COR-L47 (cell line): ENCODE data around the gene FBRSL1.

Experiments used
- DNase-seq: peaks from one replicate; lab custom pipeline; 2025; lab: John Stamatoyannopoulos, UW

Gene FBRSL1

DNA sequence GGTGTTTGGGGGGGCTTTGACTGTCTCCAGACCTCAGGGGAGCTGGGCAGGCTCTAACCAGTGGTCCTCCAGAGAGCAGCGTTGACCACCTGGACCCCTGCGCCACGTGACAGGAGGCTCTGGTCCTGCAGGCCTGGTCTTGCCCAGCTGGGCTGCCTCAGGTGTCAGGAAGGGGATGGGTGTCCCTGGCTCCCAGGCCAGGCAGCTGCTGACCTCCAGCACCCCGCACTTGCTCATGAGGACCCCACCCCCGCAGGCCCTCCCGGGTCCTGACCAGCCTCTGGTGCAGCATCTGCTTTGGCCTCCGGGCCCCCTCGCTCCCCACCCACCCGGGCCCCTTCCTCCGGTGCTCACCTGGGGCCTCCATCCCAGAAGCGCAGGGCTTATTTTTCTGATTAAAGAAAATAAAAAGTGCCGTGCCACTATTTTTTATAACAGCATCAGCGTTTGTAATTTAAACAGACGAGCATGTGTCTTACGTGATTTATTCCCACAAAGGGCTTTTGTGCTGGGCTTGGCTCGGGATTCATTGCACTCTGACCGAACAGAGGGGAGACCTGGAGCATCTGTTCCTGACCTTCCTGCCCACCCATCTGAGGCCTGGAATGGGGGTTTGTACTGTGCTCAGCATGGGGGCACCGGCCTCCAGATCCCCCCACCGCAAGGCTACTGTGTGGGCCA is 21.7 kb downstream of the FBRSL1 start:
- no peak for DNase-seq

DNA sequence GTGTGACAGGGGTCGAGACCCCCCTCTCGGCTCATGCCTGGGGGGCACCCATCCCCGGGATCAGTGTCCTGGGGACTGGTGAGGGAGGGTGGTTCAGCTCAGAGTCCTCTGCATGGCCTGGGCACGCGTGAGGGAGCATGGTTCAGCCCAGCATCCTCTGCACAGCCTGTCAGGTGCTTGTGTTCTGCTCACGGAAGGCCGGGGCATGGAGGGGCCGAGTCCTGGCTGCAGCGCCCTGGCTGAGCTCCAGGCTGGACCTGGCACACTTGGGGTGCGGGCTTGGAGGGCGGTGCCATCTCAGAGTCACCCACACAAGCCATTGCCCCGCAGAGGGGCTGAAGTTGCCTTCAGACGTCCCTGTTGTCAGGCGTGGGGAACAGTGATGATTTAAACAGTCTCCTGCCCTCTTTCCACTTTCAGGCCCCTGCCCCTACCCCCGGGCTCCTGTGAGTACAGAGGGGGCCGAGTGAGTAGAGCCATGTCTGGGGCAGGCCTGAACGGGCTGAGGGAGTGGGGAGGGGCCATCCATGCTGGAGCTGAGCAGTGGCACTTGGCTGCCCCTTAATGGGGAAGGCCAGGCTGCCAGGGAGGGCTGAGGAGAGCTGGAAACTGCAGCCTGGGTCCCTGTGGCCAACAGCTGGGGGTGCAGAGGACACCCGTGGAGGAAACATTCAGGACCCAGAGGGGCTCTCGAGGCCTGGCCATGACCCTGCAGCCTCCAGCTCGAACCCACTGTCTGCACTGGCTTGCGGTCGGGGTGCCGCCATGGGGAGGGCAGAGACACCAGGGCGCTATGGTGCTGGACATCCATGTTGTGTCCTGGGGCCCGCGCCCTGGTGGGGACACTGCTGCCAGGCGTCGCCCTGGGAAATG is 22.5 kb downstream of the FBRSL1 start:
- no peak for DNase-seq

DNA sequence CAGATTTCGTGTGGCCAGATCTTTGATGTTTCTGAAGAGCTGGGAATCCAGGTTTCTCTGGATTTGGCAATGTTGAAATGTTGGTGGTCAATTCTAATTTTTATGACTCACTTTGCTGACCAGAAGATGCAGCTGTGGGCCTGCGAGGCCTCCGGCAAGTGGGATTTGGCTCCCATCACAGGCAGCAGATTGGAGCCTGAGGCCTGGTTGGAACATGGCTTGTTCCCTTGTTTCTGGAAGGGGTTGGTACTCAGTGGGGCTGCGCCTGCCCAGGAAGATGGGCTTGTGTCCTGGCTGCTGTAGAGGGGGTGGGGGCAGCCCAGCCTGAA is 23.1 kb downstream of the FBRSL1 start:
- DNase-seq: no peak

DNA sequence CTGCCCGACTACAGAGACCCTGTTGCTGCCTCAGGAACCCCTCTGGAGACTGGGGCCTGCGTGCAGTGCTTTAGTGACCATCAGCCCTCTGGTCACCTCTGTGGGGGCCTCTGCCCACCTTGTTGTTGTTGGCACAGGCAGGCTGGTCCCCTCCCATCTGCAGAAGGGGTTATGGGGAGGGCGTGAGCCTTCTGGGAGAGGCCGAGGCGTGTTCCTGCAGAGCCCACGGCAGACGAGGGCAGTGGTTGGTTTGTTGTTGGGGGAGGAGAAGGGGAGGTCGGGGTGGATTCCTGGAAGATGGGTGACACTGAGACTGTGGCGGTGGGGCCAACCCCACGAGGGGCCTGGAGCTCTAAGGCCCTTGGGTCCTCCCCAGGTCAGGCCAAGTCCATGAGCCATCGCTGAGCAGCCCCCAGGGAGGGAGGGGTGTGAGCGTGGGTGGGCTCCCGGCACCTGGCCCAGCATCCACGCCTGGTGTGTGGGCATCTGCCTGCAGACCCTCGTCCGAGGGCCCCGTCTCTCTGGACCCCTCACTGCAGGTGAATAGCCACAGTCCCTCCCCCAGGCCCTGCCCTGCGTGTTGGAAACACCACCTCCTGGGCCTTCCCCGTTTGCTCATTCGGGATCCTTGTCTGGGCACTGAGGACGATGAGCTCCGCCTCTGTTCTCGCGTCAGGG is 23.6 kb downstream of the FBRSL1 start:
- DNase-seq: no peak

GRCh38 chr12:132514216-132514820 is 24.4 kb downstream of the FBRSL1 start:
- DNase-seq: no peak

DNA sequence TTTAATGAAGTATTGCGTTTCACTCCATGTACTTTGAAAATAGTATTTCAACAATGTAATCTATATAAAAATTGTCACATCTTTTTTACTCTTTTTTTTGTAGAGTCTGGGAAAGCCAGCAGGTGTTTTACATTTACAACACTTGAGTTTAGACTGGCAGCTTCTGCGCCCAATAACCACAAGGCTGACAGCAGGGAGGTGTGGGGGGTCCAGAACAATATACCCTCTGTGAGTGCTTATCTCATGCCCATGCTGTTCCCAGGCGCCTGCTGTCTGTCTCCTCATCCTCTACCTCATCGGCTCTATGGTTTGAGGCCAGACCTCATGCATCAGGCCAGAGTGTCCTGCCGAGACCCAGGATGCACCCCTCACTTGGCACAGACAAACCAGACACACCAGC is 24.9 kb downstream of the FBRSL1 start:
- no peak for DNase-seq

DNA sequence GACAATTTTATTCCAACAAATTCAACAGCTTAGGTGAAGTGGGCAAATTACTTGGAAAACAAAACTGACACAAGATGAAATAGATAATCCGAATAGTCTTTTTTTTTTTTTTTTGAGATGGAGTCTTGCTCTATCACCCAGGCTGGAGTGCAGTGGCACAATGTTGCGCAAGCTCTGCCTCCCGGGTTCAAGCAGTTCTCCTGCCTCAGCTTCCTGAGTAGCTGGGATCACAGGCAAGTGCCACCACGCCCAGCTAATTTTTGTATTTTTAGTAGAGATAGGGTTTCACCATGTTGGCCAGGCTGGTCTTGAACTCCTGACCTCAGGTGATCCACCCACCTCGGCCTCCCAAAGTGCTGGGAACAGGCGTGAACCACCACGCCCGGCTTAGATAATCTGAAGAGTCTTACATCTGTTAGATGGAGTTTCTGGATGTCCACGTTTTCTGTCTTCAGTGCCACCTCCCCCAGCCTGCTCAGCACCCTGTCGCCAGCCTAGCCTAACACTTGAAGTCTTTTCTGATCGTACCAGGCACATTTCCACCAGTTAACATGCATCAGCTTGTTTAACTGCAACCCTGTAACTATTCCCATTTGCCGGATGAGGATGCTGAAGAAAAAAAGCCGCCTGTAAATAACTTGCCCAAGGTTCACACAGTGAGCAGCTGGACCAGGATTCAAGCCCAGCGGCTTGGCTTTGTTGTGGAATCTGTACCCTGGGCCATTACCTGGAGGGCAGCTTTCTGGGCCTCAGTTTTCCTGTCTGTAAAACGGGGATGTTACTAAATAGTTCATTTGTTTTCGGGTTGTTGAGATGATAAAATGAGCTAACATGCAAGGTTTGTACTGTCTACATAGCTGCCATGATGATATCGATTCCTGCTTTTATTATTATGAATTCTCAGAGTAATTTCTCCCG is 26.4 kb downstream of the FBRSL1 start:
- no peak for DNase-seq

GRCh38 chr12:132517013-132517739 is 27.2 kb downstream of the FBRSL1 start:
- DNase-seq: no peak

DNA sequence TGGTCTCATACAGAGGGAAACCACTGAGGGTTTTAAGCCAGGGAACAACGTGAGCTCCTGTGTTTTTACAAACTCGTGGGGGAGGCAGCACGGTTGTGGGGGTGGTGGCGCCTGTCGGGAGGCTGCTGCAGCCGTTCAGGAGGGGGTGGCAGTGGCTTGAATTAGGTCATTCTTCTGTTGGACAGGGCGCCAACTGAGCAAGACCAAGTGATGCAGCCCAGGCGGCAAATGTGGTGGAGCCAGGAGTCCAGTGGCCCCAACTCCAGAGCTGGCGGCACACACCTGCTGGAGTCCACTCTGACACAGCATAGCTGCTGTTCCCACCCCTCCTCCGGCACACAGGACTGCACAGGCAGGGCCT is 27.8 kb downstream of the FBRSL1 start:
- DNase-seq: no peak

- DNase-seq: no peak
Observed at GRCh38 chr12:132518354-132518992, 28.5 kb downstream of the FBRSL1 start.

- peak; percentile 75 for DNase-seq
Observed at GRCh38 chr12:132520421-132521199, 30.7 kb downstream of the FBRSL1 start.

DNA sequence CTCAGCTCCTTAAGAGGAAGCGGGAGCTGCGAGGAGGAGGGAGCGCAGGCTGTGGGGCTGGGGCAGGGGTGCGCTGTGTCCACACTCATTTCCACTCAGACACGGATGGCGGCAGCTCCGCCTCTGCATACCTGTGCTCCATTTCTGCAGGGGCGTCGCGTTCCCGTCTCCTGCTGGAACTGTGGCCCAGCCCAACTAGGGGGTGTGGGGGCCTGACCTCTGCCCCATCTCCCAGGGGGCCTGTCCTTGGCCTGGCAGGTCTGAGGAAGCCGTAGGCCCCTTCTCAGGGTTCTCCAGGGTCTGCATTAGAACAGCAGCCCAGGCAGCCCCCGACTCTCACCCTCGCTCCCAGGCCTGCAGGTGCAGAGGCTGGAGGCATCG is 31.2 kb downstream of the FBRSL1 start:
- no peak for DNase-seq

GRCh38 chr12:132521712-132522292 is 31.9 kb downstream of the FBRSL1 start:
- no peak for DNase-seq

DNA sequence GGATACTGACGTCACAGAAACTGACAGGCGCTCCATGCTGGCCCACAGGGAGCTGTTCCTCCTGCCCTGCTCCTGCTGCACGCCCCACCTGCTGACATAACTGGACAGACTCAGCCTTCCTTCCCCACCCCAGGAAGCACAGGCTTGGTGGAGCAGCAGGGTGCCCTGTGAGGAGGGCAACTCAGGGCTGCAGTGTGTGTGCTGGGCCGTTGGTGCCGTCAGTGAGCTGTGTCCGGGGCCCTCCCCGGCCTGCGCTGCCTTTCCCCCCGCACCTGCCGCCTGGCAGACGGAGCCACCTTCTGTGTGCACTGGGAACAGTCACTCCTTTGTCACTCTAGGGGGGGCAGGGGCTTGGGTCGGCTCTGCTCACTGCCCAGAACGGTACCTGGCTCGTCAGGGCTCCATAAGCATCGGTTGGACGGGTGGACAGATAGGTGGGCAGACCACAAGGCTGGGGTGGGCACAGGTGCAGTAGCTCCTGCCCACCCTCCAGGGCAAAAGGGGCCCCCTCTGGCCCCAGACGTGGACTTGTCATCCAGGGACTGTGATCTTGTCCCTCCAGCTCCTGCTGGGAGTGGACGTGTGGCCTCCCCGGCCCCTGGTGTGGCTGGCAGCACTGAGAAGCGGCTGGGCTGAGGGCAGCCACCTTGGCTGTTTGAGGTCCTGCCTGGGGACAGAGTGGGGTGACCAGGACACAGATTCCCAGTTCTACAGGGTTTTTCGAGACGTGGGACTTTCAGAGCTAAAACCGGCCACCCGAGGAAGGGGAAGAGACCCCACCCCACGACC is 32.8 kb downstream of the FBRSL1 start:
- DNase-seq: peak; percentile 69

- DNase-seq: peak; percentile 13
Observed at GRCh38 chr12:132523576-132524331, 33.8 kb downstream of the FBRSL1 start.

- DNase-seq: no peak
Observed at GRCh38 chr12:132524405-132524804, 34.5 kb downstream of the FBRSL1 start.

DNA sequence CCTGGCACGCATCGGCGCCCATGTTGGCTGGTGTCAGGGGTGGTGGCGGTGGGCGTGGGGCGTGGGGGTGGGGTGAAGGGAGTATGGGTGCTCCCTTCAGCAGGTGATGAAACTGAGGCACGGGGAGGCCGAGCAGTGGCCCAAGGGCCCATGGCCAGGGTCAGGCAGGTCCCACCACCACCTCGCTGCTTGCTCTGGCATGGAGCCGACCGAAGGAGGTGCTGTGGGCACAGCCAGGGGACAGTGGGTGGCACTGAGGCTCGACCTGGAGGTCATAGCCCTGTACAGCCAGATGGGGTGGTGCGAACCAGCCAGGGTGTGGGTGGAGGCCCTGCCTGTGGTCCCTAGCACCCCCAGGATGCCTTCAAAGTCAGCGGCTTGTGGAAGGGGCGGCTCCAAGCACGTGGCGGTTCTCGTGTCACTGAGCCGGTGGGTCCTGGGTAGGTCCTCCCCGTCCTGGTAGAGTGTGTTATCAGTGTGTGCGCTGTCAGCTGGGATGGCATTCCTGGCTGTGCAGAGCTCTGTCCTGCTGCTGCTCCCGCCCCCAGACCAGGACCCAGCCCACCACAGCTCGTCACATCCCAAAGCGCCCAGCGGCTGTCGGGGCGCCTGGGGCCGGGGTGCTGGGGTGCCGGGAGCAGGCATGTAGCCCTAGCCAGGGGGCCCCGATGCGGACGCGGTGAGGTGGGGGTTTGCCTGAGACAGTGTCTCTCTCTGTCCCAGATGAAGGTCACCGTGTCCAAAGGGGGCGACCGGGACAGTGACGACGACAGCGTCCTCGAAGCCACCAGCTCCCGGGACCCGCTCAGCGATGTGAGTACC is 35.3 kb downstream of the FBRSL1 start:
- DNase-seq: no peak
